ENCODE measurements around the gene PACS2. TPM values are rescaled to one million over a fixed set of nuclear protein-coding genes. Genes with fewer than 3 reads are reported as not detected.

The PACS2 gene
- polyA plus RNA-seq, 3 donors: 3.1 to 87.0 (median 3.7) TPM

DNA sequence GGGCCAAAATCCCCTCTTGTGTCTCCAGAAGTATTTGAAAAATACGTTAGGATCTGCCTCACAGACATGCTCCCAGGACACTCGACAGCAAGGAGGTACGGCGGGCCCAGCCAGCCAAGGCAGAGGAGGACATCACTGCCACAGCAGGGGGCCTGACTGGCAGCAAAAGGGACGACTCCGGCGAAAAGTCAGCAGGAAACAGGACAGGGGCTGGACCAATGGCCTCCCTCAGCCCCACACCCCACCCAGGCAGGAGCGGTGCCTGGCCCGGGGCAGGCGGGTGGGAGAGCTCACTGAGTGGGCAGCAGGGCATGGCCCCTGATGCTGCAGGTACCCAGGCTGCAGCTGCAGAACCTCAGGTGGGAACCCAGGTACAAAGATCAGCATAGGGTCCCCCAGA, 31.5 kb upstream of the PACS2 start:
- Mint-ChIP-seq H3K27me3 (ENCODE audit: low read depth in 3 of 3) (no peaks in the 10 kb centered on the region), H3K4me3 (no peak overlapping the region), H3K4me1 (peaks cover 25% of the 10 kb centered on the region), H3K27ac (no peak overlapping the region), H3K36me3 (peaks cover 38 to 64% of the 10 kb centered on the region in 2 donors), H3K9me3 (no peaks in the 10 kb centered on the region)
- Histone ChIP-seq H3K9ac (ENCODE audit: insufficient read depth, low read length, poor library complexity, severe bottlenecking) (no peak overlapping the region), H3K4me2 (replicated peaks; ENCODE audit: extremely low read depth, low read length, poor library complexity, severe bottlenecking) (no peak overlapping the region), H3K79me2 (ENCODE audit: insufficient read depth, low read length) (peaks cover 58% of the 10 kb centered on the region), H3K27ac (ENCODE audit: low read depth in 1 of 2, low read length in 2 of 2) (no peak overlapping the region), H3K27me3 (ENCODE audit: control insufficient read depth in 2 of 2, insufficient read depth in 2 of 2, low read length in 2 of 2) (no peaks in the 10 kb centered on the region), H3K36me3 (replicated peaks in 1 of 2; ENCODE audit: control insufficient read depth in 1 of 2, insufficient read depth in 2 of 2, low read length in 2 of 2) (peaks cover 7 to 38% of the 10 kb centered on the region in 2 donors), H3K9me3 (replicated peaks in 1 of 2; ENCODE audit: control insufficient read depth in 1 of 2, insufficient read depth in 1 of 2, low read length in 2 of 2) (no peaks in the 10 kb centered on the region), H2AFZ (ENCODE audit: insufficient read depth, low read depth, low read length, poor library complexity, severe bottlenecking) (no peak overlapping the region), H4K20me1 (ENCODE audit: insufficient read depth, low read length) (peaks cover 92% of the 10 kb centered on the region), H3K4me3 (replicated peaks in 1 of 3; ENCODE audit: low read depth in 2 of 3, low read length in 3 of 3) (no peak overlapping the region), H3K4me1 (ENCODE audit: control insufficient read depth in 1 of 2, insufficient read depth in 2 of 2, low read length in 2 of 2) (peaks cover 6 to 8% of the 10 kb centered on the region in 2 donors)
- DNase-seq: no peak
- intact Hi-C loops (cut with micrococcal nuclease): no loop called here
- TF ChIP-seq, protein P1, sequence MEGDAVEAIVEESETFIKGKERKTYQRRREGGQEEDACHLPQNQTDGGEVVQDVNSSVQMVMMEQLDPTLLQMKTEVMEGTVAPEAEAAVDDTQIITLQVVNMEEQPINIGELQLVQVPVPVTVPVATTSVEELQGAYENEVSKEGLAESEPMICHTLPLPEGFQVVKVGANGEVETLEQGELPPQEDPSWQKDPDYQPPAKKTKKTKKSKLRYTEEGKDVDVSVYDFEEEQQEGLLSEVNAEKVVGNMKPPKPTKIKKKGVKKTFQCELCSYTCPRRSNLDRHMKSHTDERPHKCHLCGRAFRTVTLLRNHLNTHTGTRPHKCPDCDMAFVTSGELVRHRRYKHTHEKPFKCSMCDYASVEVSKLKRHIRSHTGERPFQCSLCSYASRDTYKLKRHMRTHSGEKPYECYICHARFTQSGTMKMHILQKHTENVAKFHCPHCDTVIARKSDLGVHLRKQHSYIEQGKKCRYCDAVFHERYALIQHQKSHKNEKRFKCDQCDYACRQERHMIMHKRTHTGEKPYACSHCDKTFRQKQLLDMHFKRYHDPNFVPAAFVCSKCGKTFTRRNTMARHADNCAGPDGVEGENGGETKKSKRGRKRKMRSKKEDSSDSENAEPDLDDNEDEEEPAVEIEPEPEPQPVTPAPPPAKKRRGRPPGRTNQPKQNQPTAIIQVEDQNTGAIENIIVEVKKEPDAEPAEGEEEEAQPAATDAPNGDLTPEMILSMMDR (IDR thresholded peaks at IDR 0.05): no peak
- WGBS (ENCODE audit: insufficient coverage): 87% methylated on average over 8 of the region's 10 CpGs

DNA sequence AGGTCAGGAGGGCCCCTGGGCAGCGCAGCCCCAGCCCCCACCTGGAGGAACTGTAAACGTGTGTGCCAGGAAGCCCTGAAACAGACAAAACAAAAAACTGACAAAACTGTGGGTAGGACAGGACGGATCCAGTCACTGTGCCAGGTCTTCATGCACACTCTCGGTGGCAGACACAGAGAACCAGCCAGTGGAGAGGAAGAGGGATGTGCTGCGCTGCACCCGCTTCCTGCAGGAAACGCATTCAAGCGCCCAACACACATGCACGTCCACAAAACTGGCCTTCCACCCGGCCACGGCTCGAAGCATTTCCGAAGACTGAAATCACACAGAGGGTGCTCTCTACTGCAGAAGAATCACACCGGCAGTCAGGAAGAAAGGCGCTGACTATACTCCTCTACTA, 30.6 kb upstream of the PACS2 start:
- Histone ChIP-seq H3K9ac (ENCODE audit: insufficient read depth, low read length, poor library complexity, severe bottlenecking) (no peak overlapping the region), H3K36me3 (replicated peaks in 1 of 2; ENCODE audit: control insufficient read depth in 1 of 2, insufficient read depth in 2 of 2, low read length in 2 of 2) (peaks cover 7 to 38% of the 10 kb centered on the region in 2 donors), H3K4me3 (replicated peaks in 1 of 3; ENCODE audit: low read depth in 2 of 3, low read length in 3 of 3) (no peak overlapping the region), H3K9me3 (replicated peaks in 1 of 2; ENCODE audit: control insufficient read depth in 1 of 2, insufficient read depth in 1 of 2, low read length in 2 of 2) (no peaks in the 10 kb centered on the region), H3K4me2 (replicated peaks; ENCODE audit: extremely low read depth, low read length, poor library complexity, severe bottlenecking) (no peak overlapping the region), H3K27me3 (ENCODE audit: control insufficient read depth in 2 of 2, insufficient read depth in 2 of 2, low read length in 2 of 2) (no peaks in the 10 kb centered on the region), H3K27ac (ENCODE audit: low read depth in 1 of 2, low read length in 2 of 2) (no peak overlapping the region), H4K20me1 (ENCODE audit: insufficient read depth, low read length) (peaks cover 83% of the 10 kb centered on the region), H3K4me1 (ENCODE audit: control insufficient read depth in 1 of 2, insufficient read depth in 2 of 2, low read length in 2 of 2) (peaks cover 6 to 8% of the 10 kb centered on the region in 2 donors), H2AFZ (ENCODE audit: insufficient read depth, low read depth, low read length, poor library complexity, severe bottlenecking) (no peak overlapping the region), H3K79me2 (ENCODE audit: insufficient read depth, low read length) (peaks cover 55% of the 10 kb centered on the region)
- intact Hi-C loops (cut with micrococcal nuclease): no loop called here
- Mint-ChIP-seq H3K36me3 (peaks cover 38 to 67% of the 10 kb centered on the region in 2 donors), H3K27me3 (ENCODE audit: low read depth in 3 of 3) (no peaks in the 10 kb centered on the region), H3K9me3 (no peaks in the 10 kb centered on the region), H3K4me3 (no peak overlapping the region), H3K27ac (peak overlapping the region in 1 of 7 donors; percentile 46), H3K4me1 (peaks cover 25% of the 10 kb centered on the region)
- WGBS (ENCODE audit: insufficient coverage): 15% methylated on average over 13 of the region's 15 CpGs
- DNase-seq: no peak
- TF ChIP-seq, protein P1 (IDR thresholded peaks at IDR 0.05): no peak
